H9 (cell line): ENCODE measurements around the gene HS1BP3. TPM values are rescaled to one million over a fixed set of nuclear protein-coding genes. Genes with fewer than 3 reads are reported as not detected.

Experiments
- DNase-seq: peaks from one replicate; pipeline ENCODE4 v3.0.0-alpha.2; 2017
- H2AFZ ChIP-seq: one replicate; pipeline ENCODE4 v1.6.1; 2013; ENCODE audit warnings: mild to moderate bottlenecking, low read length, control low read depth, moderate library complexity
- H2AK5ac ChIP-seq: 2 replicates; pipeline ENCODE4 v1.6.1; 2013; ENCODE audit warnings: low read length, control low read depth, mixed read lengths; ENCODE audit not compliant: insufficient read length
- H2BK120ac ChIP-seq: one replicate; pipeline ENCODE4 v1.6.1; 2013; ENCODE audit warnings: low read depth, mild to moderate bottlenecking, low read length, control low read depth, inconsistent platforms; ENCODE audit not compliant: poor library complexity, severe bottlenecking
- H2BK12ac ChIP-seq: 2 replicates; pipeline ENCODE4 v1.6.1; 2013; ENCODE audit warnings: low read length, control low read depth, mixed read lengths, low read depth; ENCODE audit not compliant: insufficient read length
- H2BK15ac ChIP-seq: 2 replicates; pipeline ENCODE4 v1.6.1; 2013; ENCODE audit warnings: low read depth, low read length, control low read depth
- H2BK20ac ChIP-seq: one replicate; pipeline ENCODE4 v1.6.1; 2013; ENCODE audit warnings: low read depth, mild to moderate bottlenecking, low read length, control low read depth, inconsistent platforms; ENCODE audit not compliant: poor library complexity, severe bottlenecking
- H2BK5ac ChIP-seq: 2 replicates; pipeline ENCODE4 v1.6.1; 2013; ENCODE audit warnings: low read length, control low read depth, mixed read lengths; ENCODE audit not compliant: insufficient read length
- H3K14ac ChIP-seq: 2 replicates; pipeline ENCODE4 v1.6.1; 2013; ENCODE audit warnings: low read length, control low read depth; ENCODE audit not compliant: insufficient read depth
- H3K18ac ChIP-seq: 2 replicates; pipeline ENCODE4 v1.6.1; 2013; ENCODE audit warnings: low read depth, mild to moderate bottlenecking, mixed read lengths, low read length, control low read depth; ENCODE audit not compliant: insufficient read length
- H3K23ac ChIP-seq: 2 replicates; pipeline ENCODE4 v1.6.1; 2013; ENCODE audit warnings: low read length, control low read depth, mixed read lengths, low read depth; ENCODE audit not compliant: insufficient read length
- H3K23me2 ChIP-seq: 2 replicates; pipeline ENCODE4 v1.6.1; 2013; ENCODE audit warnings: low read depth, mild to moderate bottlenecking, mixed read lengths, low read length, control low read depth; ENCODE audit not compliant: insufficient read length, poor library complexity, severe bottlenecking
- H3K27ac ChIP-seq: 2 replicates; pipeline ENCODE4 v1.5.1; 2013; ENCODE audit warnings: low read length, control low read depth, mixed read lengths, low read depth; ENCODE audit not compliant: insufficient read length
- H3K27me3 ChIP-seq: 2 replicates; pipeline ENCODE4 v1.6.1; 2013; ENCODE audit warnings: low read length, control low read depth, inconsistent platforms; ENCODE audit not compliant: insufficient read depth
- H3K4ac ChIP-seq: 2 replicates; pipeline ENCODE4 v1.6.1; 2013; ENCODE audit warnings: low read depth, mild to moderate bottlenecking, control low read depth, inconsistent platforms, low read length, moderate library complexity
- H3K4me1 ChIP-seq: 2 replicates; pipeline ENCODE4 v1.6.1; 2013; ENCODE audit warnings: low read length, control low read depth, inconsistent platforms; ENCODE audit not compliant: insufficient read depth
- H3K4me2 ChIP-seq: 2 replicates; pipeline ENCODE4 v1.6.1; 2013; ENCODE audit warnings: low read length, control low read depth, mixed read lengths; ENCODE audit not compliant: insufficient read length, insufficient read depth
- H3K56ac ChIP-seq: 2 replicates; pipeline ENCODE4 v1.6.1; 2013; ENCODE audit warnings: low read depth, mild to moderate bottlenecking, mixed read lengths, low read length, control low read depth; ENCODE audit not compliant: insufficient read length
- H3K79me1 ChIP-seq: 2 replicates; pipeline ENCODE4 v1.6.1; 2013; ENCODE audit warnings: low read depth, mild to moderate bottlenecking, moderate library complexity, low read length, control low read depth, inconsistent platforms; ENCODE audit not compliant: insufficient read depth, poor library complexity, severe bottlenecking
- H3K79me2 ChIP-seq: 2 replicates; pipeline ENCODE4 v1.6.1; 2013; ENCODE audit warnings: low read length, control low read depth, inconsistent platforms; ENCODE audit not compliant: insufficient read depth
- H3K9ac ChIP-seq: 2 replicates; pipeline ENCODE4 v1.6.1; 2013; ENCODE audit warnings: low read length, control low read depth, mixed read lengths; ENCODE audit not compliant: insufficient read length; ENCODE audit errors: extremely low read depth
- H3K9me3 ChIP-seq: one replicate; pipeline ENCODE4 v1.6.1; 2013; ENCODE audit warnings: low read depth, low read length, inconsistent platforms; ENCODE audit not compliant: control insufficient read depth
- H3T11ph ChIP-seq: one replicate; pipeline ENCODE4 v1.6.1; 2013; ENCODE audit warnings: mild to moderate bottlenecking, low read length, control low read depth, inconsistent platforms
- H4K20me1 ChIP-seq: one replicate; pipeline ENCODE4 v1.6.1; 2013; ENCODE audit not compliant: control insufficient read depth, insufficient read length, insufficient read depth
- H4K5ac ChIP-seq: 2 replicates; pipeline ENCODE4 v1.6.1; 2013; ENCODE audit warnings: low read depth, mild to moderate bottlenecking, mixed read lengths, low read length, control low read depth; ENCODE audit not compliant: insufficient read length
- H4K8ac ChIP-seq: replicated peaks from 2 replicates; pipeline ENCODE4 v1.6.1; 2013; ENCODE audit warnings: low read length, control low read depth, mixed read lengths, low read depth; ENCODE audit not compliant: insufficient read length
- H4K91ac ChIP-seq: 2 replicates; pipeline ENCODE4 v1.6.1; 2013; ENCODE audit warnings: low read depth, mild to moderate bottlenecking, moderate library complexity, mixed read lengths, low read length, control low read depth; ENCODE audit not compliant: insufficient read length
- H3K27ac Mint-ChIP-seq, 3 experiments: 2 replicates in 2 of 3; 3 replicates in 1 of 3; pipeline ENCODE4 v1.8.0; 2020 to 2021; ENCODE audit warnings: mixed read lengths in 3 of 3, mild to moderate bottlenecking in 1 of 3, moderate library complexity in 1 of 3
- H3K27me3 Mint-ChIP-seq: 2 replicates; pipeline ENCODE4 v1.8.0; 2021; ENCODE audit warnings: low read depth, mild to moderate bottlenecking, moderate library complexity, mixed read lengths
- H3K36me3 Mint-ChIP-seq, 3 experiments: 2 replicates in 2 of 3; 3 replicates in 1 of 3; pipeline ENCODE4 v1.8.0; 2020 to 2021; ENCODE audit warnings: low read depth in 3 of 3, mixed read lengths in 3 of 3; ENCODE audit not compliant: insufficient read depth in 1 of 3
- H3K4me1 Mint-ChIP-seq, 2 experiments: 2 replicates each; pipeline ENCODE4 v1.8.0; 2020; ENCODE audit warnings: mixed read lengths in 2 of 2
- H3K4me3 Mint-ChIP-seq, 2 experiments: 2 replicates in 1 of 2; 3 replicates in 1 of 2; pipeline ENCODE4 v1.8.0; 2020 to 2021; ENCODE audit warnings: mild to moderate bottlenecking in 2 of 2, mixed read lengths in 2 of 2, moderate library complexity in 1 of 2
- H3K9me3 Mint-ChIP-seq, 2 experiments: 2 replicates in 1 of 2; 3 replicates in 1 of 2; pipeline ENCODE4 v1.8.0; 2020; ENCODE audit warnings: mild to moderate bottlenecking in 2 of 2, mixed read lengths in 2 of 2, moderate library complexity in 1 of 2
- WGBS: extraction: QIAGEN DNeasy Blood & Tissue Kit; methylation state at CpG from one replicate; pipeline ENCODE4 v1.1.7; 2013; ENCODE audit warnings: missing lambda C conversion rate, low lambda C conversion rate, mixed read lengths; ENCODE audit not compliant: insufficient read length; ENCODE audit errors: extremely low coverage; 5-methylcytosine and 5-hydroxymethylcytosine counted together
- total RNA-seq: library from RNA; stranded (reverse); gene quantifications from 2 replicates; pipeline ENCODE4 v1.2.1, GENCODE V29; 2021
- TF ChIP-seq, protein P1 (sequence below): fragments of 200-600 bp; sonication (generic); conservative IDR thresholded peaks from 3 replicates; pipeline ENCODE4 v1.8.0; 2021; ENCODE audit warnings: antibody characterized with exemption, mild to moderate bottlenecking

The HS1BP3 gene
- total RNA-seq, 1 experiment from 2014 or later, result 11.1 TPM

DNA sequence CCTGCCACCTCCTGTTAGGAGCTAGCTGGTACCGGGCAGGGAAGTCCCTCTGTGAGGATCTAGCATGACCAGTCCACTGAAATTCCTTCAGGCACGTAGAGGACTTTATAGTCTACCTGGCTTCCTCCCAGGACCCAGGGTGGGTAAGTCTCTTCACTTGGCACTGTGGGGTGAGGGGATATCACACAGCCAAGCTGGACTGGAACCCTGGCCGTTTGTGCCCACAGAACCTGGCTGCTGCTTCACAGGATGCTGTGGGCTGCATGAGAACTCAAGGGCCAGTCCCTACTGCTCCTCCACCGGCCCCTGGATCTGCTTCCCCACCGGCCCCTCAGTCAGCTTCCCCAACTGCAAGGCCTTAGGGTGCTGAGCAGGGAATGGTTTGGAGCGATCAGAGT is 35.8 kb downstream of the HS1BP3 start:
- Histone ChIP-seq H3K14ac (no peak overlapping the region), H3T11ph (no peak overlapping the region), H3K79me2 (no peaks in the 10 kb centered on the region), H3K27ac (no peak overlapping the region), H2AK5ac (no peak overlapping the region), H3K4ac (no peak overlapping the region), H4K8ac (no peak overlapping the region), H3K27me3 (no peaks in the 10 kb centered on the region), H3K23me2 (peaks cover 3% of the 10 kb centered on the region), H4K5ac (no peak overlapping the region), H3K18ac (no peak overlapping the region), H3K4me2 (no peak overlapping the region), H2BK15ac (no peak overlapping the region), H3K4me1 (peaks cover 3% of the 10 kb centered on the region; the same call in 1 of the 2 replicates), H3K56ac (no peak overlapping the region), H2AFZ (no peak overlapping the region), H2BK12ac (no peak overlapping the region), H2BK5ac (no peak overlapping the region), H2BK120ac (no peak overlapping the region), H3K79me1 (no peaks in the 10 kb centered on the region), H3K23ac (no peak overlapping the region), H2BK20ac (no peak overlapping the region), H3K9ac (no peak overlapping the region), H3K9me3 (no peaks in the 10 kb centered on the region), H4K91ac (no peak overlapping the region), H4K20me1 (no peaks in the 10 kb centered on the region)
- DNase-seq, result no peak
- Mint-ChIP-seq H3K27ac (no peak overlapping the region), H3K4me1 (peaks cover 22 to 36% of the 10 kb centered on the region in 2 experiments), H3K9me3 (no peaks in the 10 kb centered on the region), H3K27me3 (peaks cover 3% of the 10 kb centered on the region; the same call in 1 of the 2 replicates), H3K36me3 (peaks cover 0 to 4% (median 0%) of the 10 kb centered on the region in 3 experiments; a peak in 1 of 7 replicates), H3K4me3 (no peak overlapping the region)
- WGBS, result no CpG with 5 or more reads among the region's 6 CpGs
- TF ChIP-seq, protein P1, sequence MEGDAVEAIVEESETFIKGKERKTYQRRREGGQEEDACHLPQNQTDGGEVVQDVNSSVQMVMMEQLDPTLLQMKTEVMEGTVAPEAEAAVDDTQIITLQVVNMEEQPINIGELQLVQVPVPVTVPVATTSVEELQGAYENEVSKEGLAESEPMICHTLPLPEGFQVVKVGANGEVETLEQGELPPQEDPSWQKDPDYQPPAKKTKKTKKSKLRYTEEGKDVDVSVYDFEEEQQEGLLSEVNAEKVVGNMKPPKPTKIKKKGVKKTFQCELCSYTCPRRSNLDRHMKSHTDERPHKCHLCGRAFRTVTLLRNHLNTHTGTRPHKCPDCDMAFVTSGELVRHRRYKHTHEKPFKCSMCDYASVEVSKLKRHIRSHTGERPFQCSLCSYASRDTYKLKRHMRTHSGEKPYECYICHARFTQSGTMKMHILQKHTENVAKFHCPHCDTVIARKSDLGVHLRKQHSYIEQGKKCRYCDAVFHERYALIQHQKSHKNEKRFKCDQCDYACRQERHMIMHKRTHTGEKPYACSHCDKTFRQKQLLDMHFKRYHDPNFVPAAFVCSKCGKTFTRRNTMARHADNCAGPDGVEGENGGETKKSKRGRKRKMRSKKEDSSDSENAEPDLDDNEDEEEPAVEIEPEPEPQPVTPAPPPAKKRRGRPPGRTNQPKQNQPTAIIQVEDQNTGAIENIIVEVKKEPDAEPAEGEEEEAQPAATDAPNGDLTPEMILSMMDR, result no peak
